PC-3 (cell line): Measurements from ENCODE around the gene KCP. TPM values are rescaled to one million over a fixed set of nuclear protein-coding genes. Genes with fewer than 3 reads are reported as not detected.

Source experiments
- ATAC-seq: fragments of 200-7000 bp; cut with Tn5 transposase; 2 replicates; pipeline ENCODE4 v1.9.1; 2020; ENCODE audit warnings: mild to moderate bottlenecking, moderate library complexity
- BruUV-seq: library from RNA; stranded (reverse); fragments of 400-500 nt; replicated peaks from 2 replicates; lab custom pipeline; 2021; lab: Mats Ljungman, UMichigan
- CTCF ChIA-PET: fragments of 300-600 bp; sonication (Branson Sonifier 250); formaldehyde crosslinking; loops from one replicate; lab custom pipeline; 2022; ENCODE audit warnings: antibody characterized with exemption; lab: Charles Lee
- POLR2A ChIA-PET: fragments of 300-600 bp; sonication (Branson Sonifier 250); formaldehyde crosslinking; loops from one replicate; lab custom pipeline; 2022; ENCODE audit warnings: antibody characterized with exemption; ENCODE audit not compliant: unreplicated experiment; lab: Charles Lee
- DNase-seq: peaks from one replicate; pipeline ENCODE4 v3.0.0-alpha.2; 2015
- H2AFZ ChIP-seq: fragments of 300-600 bp; sonication (generic); 2 replicates; pipeline ENCODE4 v1.6.0; 2016; ENCODE audit warnings: antibody characterized with exemption, low read length
- H3F3A ChIP-seq: fragments of 300-600 bp; sonication (generic); one replicate; pipeline ENCODE4 v1.6.0; 2017; ENCODE audit warnings: antibody characterized with exemption, low read length, control low read depth, mild to moderate bottlenecking; ENCODE audit not compliant: unreplicated experiment
- H3K27ac ChIP-seq: fragments of 300-600 bp; sonication (generic); 2 replicates; pipeline ENCODE4 v1.5.1; 2016; ENCODE audit warnings: mild to moderate bottlenecking, low read length
- H3K27me3 ChIP-seq: fragments of 300-600 bp; sonication (generic); 2 replicates; pipeline ENCODE4 v1.6.1; 2016; ENCODE audit warnings: low read length, mixed read lengths
- H3K36me3 ChIP-seq: fragments of 300-600 bp; sonication (generic); 2 replicates; pipeline ENCODE4 v1.6.1; 2016; ENCODE audit warnings: low read depth, mixed run types, low read length, mixed read lengths
- H3K4me1 ChIP-seq: fragments of 300-600 bp; sonication (generic); 2 replicates; pipeline ENCODE4 v1.5.1; 2016; ENCODE audit warnings: low read length; ENCODE audit not compliant: insufficient read depth
- H3K4me2 ChIP-seq: fragments of 300-600 bp; sonication (generic); 2 replicates; pipeline ENCODE4 v1.6.0; 2016; ENCODE audit warnings: low read length
- H3K4me3 ChIP-seq: fragments of 300-600 bp; sonication (generic); 2 replicates; pipeline ENCODE4 v1.5.1; 2016; ENCODE audit warnings: mild to moderate bottlenecking, low read length, mixed read lengths
- H3K79me2 ChIP-seq: fragments of 300-600 bp; sonication (generic); 2 replicates; pipeline ENCODE4 v1.6.1; 2017; ENCODE audit warnings: low read length, mixed read lengths
- H3K9ac ChIP-seq: fragments of 300-600 bp; sonication (generic); 2 replicates; pipeline ENCODE4 v1.6.0; 2016; ENCODE audit warnings: mild to moderate bottlenecking, low read length
- H3K9me2 ChIP-seq: fragments of 300-600 bp; sonication (generic); replicated peaks from 2 replicates; pipeline ENCODE4 v1.6.1; 2016; ENCODE audit warnings: mixed run types, low read length, mixed read lengths
- H3K9me3 ChIP-seq: fragments of 300-600 bp; sonication (generic); 2 replicates; pipeline ENCODE4 v1.6.1; 2016; ENCODE audit warnings: low read length, mixed read lengths
- H4K20me1 ChIP-seq: fragments of 300-600 bp; sonication (generic); 2 replicates; pipeline ENCODE4 v1.6.1; 2016; ENCODE audit warnings: low read length, mixed read lengths
- EZH2 ChIP-seq: fragments of 300-600 bp; sonication (generic); IDR thresholded peaks from one replicate; pipeline ENCODE4 v1.6.1; 2017; ENCODE audit warnings: antibody characterized with exemption, mild to moderate bottlenecking, low read length; ENCODE audit not compliant: unreplicated experiment
- EZH2phosphoT487 ChIP-seq: fragments of 300-600 bp; sonication (generic); IDR thresholded peaks from 2 replicates; pipeline ENCODE4 v1.6.1; 2018; ENCODE audit warnings: mild to moderate bottlenecking, antibody characterized with exemption, low read length, borderline replicate concordance
- intact Hi-C: fragments of 100-400 bp; cut with micrococcal nuclease; formaldehyde crosslinking; loops from 2 replicates; pipeline ENCODE4 v1.9.0; 2023
- total RNA-seq: library from RNA; depleted of rRNA; stranded (reverse); fragments of >200 nt; gene quantifications from 2 replicates; pipeline ENCODE4 v1.2.3, GENCODE V29; 2014
- TF ChIP-seq, protein P1 (sequence below): fragments of 300-600 bp; sonication (generic); conservative IDR thresholded peaks from 2 replicates; pipeline ENCODE4 v1.5.1; 2017; ENCODE audit warnings: antibody characterized with exemption, low read depth, mild to moderate bottlenecking, low read length

KCP gene
- total RNA-seq, 1 experiment from 2014 or later = 3.2 TPM

DNA sequence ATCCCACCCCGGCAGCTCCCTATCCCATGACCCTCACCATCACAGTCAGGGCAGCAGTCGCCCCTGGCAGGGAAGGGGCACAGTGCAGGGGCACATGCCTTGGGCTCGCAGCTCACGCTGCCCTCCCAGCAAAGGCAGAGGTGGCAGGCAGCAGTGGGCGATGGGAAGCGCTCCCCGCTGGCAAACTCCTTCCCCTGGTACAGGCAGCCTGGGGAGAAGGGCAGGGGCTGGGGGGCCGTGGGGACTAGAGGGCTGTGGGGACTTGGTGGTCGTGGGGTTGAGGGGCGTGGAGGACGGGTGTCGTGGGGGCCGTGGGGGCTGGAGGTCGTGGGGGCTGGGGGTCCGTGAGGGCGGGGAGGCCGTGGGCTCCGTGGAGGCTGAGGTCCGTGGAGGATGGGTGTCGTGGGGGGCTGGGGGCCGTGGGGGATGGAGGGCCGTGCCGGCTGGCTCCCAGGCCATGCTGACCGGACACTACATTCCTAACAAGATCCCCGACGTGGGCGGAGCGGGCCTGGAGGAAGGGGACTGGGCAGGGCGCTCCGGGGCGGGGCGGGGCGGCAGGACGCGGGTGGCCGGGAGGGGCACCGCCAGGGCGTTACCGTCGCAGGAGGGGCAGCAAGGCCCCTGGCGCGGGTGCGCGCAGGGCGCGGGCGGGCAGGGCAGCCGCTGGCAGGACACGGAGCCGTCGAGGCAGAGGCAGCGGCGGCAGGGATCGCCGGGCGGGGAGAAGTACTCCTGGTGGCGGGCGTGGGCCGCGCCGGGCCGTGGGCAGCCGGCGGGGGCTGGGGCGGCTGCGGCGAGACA lies 20.0 kb downstream of the KCP start:
- DNase-seq (peak; percentile 71), ATAC-seq (peak; percentile 66)
- no peaks in the 10 kb centered on the region for H3K36me3 ChIP-seq
- H3K4me1 ChIP-seq = peaks cover 35% of the 10 kb centered on the region
- H2AFZ ChIP-seq = peak overlapping the region; percentile 80
- CTCF ChIA-PET = no interaction called here
- no peaks in the 10 kb centered on the region for H4K20me1 ChIP-seq
- no peaks in the 10 kb centered on the region for H3K9me2 ChIP-seq
- POLR2A ChIA-PET = no interaction called here
- intact Hi-C loops = no loop called here
- peak overlapping the region; percentile 68 for H3K27ac ChIP-seq
- TF ChIP-seq EZH2phosphoT487 = no peak
- TF ChIP-seq, protein P1, sequence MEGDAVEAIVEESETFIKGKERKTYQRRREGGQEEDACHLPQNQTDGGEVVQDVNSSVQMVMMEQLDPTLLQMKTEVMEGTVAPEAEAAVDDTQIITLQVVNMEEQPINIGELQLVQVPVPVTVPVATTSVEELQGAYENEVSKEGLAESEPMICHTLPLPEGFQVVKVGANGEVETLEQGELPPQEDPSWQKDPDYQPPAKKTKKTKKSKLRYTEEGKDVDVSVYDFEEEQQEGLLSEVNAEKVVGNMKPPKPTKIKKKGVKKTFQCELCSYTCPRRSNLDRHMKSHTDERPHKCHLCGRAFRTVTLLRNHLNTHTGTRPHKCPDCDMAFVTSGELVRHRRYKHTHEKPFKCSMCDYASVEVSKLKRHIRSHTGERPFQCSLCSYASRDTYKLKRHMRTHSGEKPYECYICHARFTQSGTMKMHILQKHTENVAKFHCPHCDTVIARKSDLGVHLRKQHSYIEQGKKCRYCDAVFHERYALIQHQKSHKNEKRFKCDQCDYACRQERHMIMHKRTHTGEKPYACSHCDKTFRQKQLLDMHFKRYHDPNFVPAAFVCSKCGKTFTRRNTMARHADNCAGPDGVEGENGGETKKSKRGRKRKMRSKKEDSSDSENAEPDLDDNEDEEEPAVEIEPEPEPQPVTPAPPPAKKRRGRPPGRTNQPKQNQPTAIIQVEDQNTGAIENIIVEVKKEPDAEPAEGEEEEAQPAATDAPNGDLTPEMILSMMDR = no peak
- no peak for TF ChIP-seq EZH2
- BruUV-seq = no TSS peak
- H3K27me3 ChIP-seq = no peaks in the 10 kb centered on the region
- peak overlapping the region; percentile 84 for H3K4me2 ChIP-seq
- H3F3A ChIP-seq = no peaks in the 10 kb centered on the region
- H3K79me2 ChIP-seq = no peaks in the 10 kb centered on the region
- peak overlapping the region; percentile 72 for H3K9ac ChIP-seq
- H3K4me3 ChIP-seq = peak overlapping the region; percentile 73
- H3K9me3 ChIP-seq = no peaks in the 10 kb centered on the region

DNA sequence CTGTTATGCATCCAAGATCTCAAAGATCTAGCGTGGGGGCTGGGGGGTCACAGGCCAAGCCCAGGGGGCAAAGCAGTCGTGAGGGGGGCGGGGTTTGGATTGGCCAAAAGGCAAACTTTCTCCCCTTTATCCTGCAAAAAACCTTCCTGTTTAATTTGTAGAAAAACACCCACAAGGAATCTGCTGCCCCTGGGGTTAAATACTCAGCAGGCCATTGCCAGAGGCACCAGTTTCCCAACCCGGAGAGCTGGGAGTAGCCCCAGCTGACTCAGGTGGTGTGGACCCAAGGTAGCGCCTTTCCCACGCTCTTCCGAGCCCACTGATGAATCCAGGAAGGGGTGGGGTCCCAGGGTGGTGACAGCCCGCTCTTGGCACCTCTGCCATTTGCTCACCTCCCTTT lies 21.4 kb downstream of the KCP start:
- Histone ChIP-seq H3K27ac (peak overlapping the region; percentile 70), H3K4me3 (no peak overlapping the region), H3K9me2 (no peaks in the 10 kb centered on the region), H3K36me3 (no peaks in the 10 kb centered on the region), H3K4me2 (no peak overlapping the region; the same call in 1 of the 2 replicates), H3K27me3 (no peaks in the 10 kb centered on the region), H2AFZ (no peak overlapping the region), H3K9me3 (no peaks in the 10 kb centered on the region), H3K9ac (peak overlapping the region; percentile 25; the same call in 1 of the 2 replicates), H3K4me1 (peaks cover 35% of the 10 kb centered on the region), H3F3A (no peaks in the 10 kb centered on the region), H4K20me1 (no peaks in the 10 kb centered on the region), H3K79me2 (no peaks in the 10 kb centered on the region)
- CTCF ChIA-PET = no interaction called here
- DNase-seq (peak; percentile 52), ATAC-seq (no peak)
- no TSS peak for BruUV-seq
- POLR2A ChIA-PET = interaction anchor here (1.0 kb wide), 1 partner anchor 151 kb away, joined by 4 read pairs; no protein-coding TSS in a partner anchor
- TF ChIP-seq EZH2phosphoT487 (no peak), EZH2 (no peak)
- TF ChIP-seq, protein P1 = no peak
- intact Hi-C loops = no loop called here

DNA sequence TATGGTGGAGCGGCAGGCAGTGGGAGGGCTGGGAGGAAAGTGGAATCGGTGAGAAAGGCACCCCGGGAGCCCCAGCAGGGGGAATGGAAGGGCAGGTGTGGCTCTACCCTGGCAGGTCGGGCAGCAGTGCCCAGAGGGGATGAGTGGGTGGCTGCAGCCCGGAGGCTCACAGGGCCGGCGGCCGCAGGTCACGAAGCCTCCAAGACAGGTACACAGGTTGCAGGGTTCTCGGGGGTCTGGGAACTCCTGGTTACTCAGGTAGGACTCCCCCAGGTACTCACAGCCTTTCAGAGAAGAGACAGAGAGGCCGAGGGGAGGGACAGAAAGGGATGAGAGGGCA lies 21.8 kb downstream of the KCP start:
- no peaks in the 10 kb centered on the region for H3K36me3 ChIP-seq
- POLR2A ChIA-PET = interaction anchor here (1.0 kb wide), 1 partner anchor 151 kb away, joined by 4 read pairs; no protein-coding TSS in a partner anchor
- no peak overlapping the region for H2AFZ ChIP-seq
- H3K9me2 ChIP-seq = no peaks in the 10 kb centered on the region
- peak overlapping the region; percentile 25; the same call in 1 of the 2 replicates for H3K9ac ChIP-seq
- no peak overlapping the region; the same call in 1 of the 2 replicates for H3K4me2 ChIP-seq
- TF ChIP-seq, protein P1 = no peak
- no peak for TF ChIP-seq EZH2
- no peak for TF ChIP-seq EZH2phosphoT487
- no peaks in the 10 kb centered on the region for H3F3A ChIP-seq
- peaks cover 33% of the 10 kb centered on the region for H3K4me1 ChIP-seq
- no peaks in the 10 kb centered on the region for H4K20me1 ChIP-seq
- intact Hi-C loops = no loop called here
- H3K9me3 ChIP-seq = no peaks in the 10 kb centered on the region
- H3K79me2 ChIP-seq = no peaks in the 10 kb centered on the region
- ATAC-seq (no peak), DNase-seq (no peak)
- no peaks in the 10 kb centered on the region for H3K27me3 ChIP-seq
- H3K27ac ChIP-seq = peak overlapping the region; percentile 70
- no peak overlapping the region for H3K4me3 ChIP-seq
- CTCF ChIA-PET = no interaction called here
- BruUV-seq = no TSS peak
